GM12892 (cell line): ENCODE measurements around the gene ELANE.

Experiments used
- POLR2A ChIP-seq: IDR thresholded peaks from 2 replicates; pipeline ENCODE4 v1.6.1; 2011; ENCODE audit warnings: low read depth, low read length, control low read depth
- POLR2AphosphoS5 ChIP-seq: IDR thresholded peaks from 2 replicates; pipeline ENCODE4 v1.6.1; 2011; ENCODE audit warnings: low read depth, low read length, control low read depth
- TAF1 ChIP-seq: IDR thresholded peaks from 2 replicates; pipeline ENCODE4 v1.6.1; 2011; ENCODE audit warnings: low read depth, mild to moderate bottlenecking, control low read depth, low read length, borderline replicate concordance

DNA sequence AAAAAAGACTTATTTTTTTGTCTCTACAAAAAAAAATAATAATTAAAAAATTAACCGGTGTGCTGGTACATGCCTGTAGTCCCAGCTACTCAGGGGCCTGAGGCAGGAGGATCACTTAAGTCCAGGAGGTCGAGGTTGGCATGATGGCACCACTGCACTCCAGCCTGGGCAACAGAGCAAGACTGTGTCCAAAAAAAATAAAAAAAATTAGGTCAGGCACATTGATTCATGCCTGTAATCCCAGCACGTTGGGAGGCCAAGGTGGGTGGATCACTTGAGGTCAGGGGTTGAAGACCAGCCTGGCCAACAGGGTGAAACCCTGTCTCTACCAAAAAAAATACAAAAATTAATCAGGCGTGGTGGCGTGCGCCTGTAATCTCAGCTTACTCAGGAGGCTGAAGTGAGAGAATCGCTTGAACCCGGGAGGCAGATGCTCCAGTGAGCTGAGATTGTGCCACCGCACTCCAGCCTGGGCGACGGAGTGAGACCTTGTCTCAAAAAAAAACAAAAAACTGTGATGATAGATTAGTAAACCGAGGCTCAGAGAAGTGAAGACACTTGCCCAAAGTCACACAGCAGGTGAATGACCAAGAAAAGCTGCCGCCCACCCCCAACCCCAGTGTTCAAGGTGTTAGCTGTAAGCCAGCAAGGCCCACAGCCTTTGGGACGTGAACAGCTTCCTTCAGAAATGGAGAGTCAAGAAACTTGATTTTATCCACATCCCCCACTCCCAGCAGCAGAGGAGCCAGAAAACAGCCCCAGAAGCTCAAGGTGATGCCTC lies 50.5 kb downstream of the ELANE start:
- no peak for TF ChIP-seq POLR2AphosphoS5
- TF ChIP-seq POLR2A, result no peak
- TF ChIP-seq TAF1, result no peak
